ENCODE results near the gene SLC35F3. TPM values are rescaled to one million over a fixed set of nuclear protein-coding genes. Genes with fewer than 3 reads are reported as not detected.
A peak's percentile ranks its signal among the peaks of the same experiment; 100 is the strongest.

Gene SLC35F3
- polyA plus RNA-seq, 1 of the 3 experiments (the other 2 are of a cell fraction): 0.87 TPM

DNA sequence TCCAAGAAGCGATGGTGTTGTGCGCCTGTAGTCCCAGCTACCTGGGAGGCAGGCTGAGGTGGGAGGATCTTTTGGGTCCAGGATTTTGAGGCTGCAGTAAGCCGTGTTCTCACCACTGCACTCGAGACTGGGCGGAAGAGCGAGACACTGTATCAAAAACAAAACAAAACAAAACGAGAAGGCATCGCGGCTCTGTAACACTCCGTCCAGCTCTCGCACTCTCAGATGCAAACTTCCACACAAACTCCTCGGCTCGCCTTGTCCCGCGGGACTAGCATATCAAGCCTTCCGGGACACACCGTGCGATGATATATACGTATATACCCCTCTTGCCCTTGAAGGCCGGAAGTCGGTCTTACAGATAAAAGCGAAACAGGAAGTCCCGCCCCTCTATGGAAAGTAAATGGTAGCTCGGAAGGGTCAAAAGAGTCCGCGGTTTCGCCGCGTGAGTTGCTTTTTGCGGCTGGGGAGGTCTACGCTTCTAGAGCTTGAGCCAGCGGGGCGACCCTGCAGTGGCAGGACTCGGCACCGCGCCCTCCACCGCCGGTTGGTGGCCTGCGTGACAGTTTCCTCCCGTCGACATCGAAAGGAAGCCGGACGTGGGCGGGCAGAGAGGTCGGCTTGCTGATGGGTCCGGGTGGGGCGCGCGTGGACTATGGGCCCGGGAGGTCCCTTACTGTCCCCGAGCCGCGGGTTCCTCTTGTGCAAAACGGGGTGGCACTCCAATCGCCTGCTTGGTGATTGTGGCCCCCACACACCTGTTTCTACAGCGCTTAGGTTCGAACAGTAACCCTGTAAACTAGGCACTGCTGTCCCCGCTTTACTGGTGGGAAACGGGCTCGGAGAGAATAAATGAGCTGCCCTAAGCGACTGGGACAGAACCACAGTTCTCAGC lies 468.8 kb downstream of the SLC35F3 start, which contains the start of gene COA6:
Gene COA6, plus strand, starts transcription at position 393 of the 895 bp plus-strand sequence. Its CDS starts 11 bp downstream, at position 404.
- DNase-seq: peak; percentile 87
- Histone ChIP-seq H2AFZ (ENCODE audit: low read depth) (peak within 1 kb of the TSS; percentile 80), H3K36me3 (replicated peaks in 1 of 2; ENCODE audit: control insufficient read depth in 1 of 2, insufficient read depth in 2 of 2, low read length in 1 of 2) (peaks cover 7 to 25% of the 10 kb centered on the region in 2 experiments), H3K27ac (ENCODE audit: low read depth in 2 of 2, low read length in 1 of 2) (peak within 1 kb of the TSS; percentile 92 to 99), H3K4me3 (ENCODE audit: low read depth in 2 of 2, low read length in 1 of 2) (peak within 1 kb of the TSS; percentile 86 to 96), H3K4me1 (ENCODE audit: control insufficient read depth in 1 of 2, insufficient read depth in 2 of 2, low read depth in 1 of 2, low read length in 1 of 2) (peaks cover 3 to 13% of the 10 kb centered on the region in 2 experiments; a peak in 3 of 4 replicates), H3K27me3 (ENCODE audit: insufficient read depth) (no peaks in the 10 kb centered on the region), H3F3A (replicated peaks; ENCODE audit: insufficient read depth) (peaks cover 8% of the 10 kb centered on the region), H3K9ac (peak within 1 kb of the TSS; percentile 94), H3K4me2 (peak within 1 kb of the TSS; percentile 92), H3K9me2 (no peaks in the 10 kb centered on the region), H3K79me2 (ENCODE audit: insufficient read depth) (peaks cover 38% of the 10 kb centered on the region), H3K9me3 (no peaks in the 10 kb centered on the region), H4K20me1 (ENCODE audit: insufficient read depth) (no peaks in the 10 kb centered on the region)
- under 1% methylated on average over 41 of the region's 62 CpGs for WGBS (ENCODE audit: low lambda C conversion rate)
- CTCF ChIA-PET: interaction anchor here (0.6 to 2.0 kb wide), 8 partner anchors 11 to 165 kb away, joined by 3 to 8 read pairs (median 3); no protein-coding TSS in a partner anchor
- POLR2A ChIA-PET: interaction anchor here (0.6 to 2.3 kb wide), 6 partner anchors 9 to 187 kb away, joined by 3 to 11 read pairs (median 4); partner anchors contain the start of gene TARBP1
- peak; percentile 96 for TF ChIP-seq ELF1 (IDR thresholded peaks at IDR 0.05)
- 0 out of 2 replicates have a peak, but pooled peaks have one; percentile 6 for TF ChIP-seq JUND (IDR thresholded peaks at IDR 0.05)
- TF ChIP-seq, protein P1, sequence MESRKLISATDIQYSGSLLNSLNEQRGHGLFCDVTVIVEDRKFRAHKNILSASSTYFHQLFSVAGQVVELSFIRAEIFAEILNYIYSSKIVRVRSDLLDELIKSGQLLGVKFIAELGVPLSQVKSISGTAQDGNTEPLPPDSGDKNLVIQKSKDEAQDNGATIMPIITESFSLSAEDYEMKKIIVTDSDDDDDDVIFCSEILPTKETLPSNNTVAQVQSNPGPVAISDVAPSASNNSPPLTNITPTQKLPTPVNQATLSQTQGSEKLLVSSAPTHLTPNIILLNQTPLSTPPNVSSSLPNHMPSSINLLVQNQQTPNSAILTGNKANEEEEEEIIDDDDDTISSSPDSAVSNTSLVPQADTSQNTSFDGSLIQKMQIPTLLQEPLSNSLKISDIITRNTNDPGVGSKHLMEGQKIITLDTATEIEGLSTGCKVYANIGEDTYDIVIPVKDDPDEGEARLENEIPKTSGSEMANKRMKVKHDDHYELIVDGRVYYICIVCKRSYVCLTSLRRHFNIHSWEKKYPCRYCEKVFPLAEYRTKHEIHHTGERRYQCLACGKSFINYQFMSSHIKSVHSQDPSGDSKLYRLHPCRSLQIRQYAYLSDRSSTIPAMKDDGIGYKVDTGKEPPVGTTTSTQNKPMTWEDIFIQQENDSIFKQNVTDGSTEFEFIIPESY (IDR thresholded peaks at IDR 0.05; ENCODE audit: borderline replicate concordance, low read depth): peak; percentile 91
- TF ChIP-seq RAD21 (IDR thresholded peaks at IDR 0.05; ENCODE audit: low read length): no peak
- TF ChIP-seq, protein P2, sequence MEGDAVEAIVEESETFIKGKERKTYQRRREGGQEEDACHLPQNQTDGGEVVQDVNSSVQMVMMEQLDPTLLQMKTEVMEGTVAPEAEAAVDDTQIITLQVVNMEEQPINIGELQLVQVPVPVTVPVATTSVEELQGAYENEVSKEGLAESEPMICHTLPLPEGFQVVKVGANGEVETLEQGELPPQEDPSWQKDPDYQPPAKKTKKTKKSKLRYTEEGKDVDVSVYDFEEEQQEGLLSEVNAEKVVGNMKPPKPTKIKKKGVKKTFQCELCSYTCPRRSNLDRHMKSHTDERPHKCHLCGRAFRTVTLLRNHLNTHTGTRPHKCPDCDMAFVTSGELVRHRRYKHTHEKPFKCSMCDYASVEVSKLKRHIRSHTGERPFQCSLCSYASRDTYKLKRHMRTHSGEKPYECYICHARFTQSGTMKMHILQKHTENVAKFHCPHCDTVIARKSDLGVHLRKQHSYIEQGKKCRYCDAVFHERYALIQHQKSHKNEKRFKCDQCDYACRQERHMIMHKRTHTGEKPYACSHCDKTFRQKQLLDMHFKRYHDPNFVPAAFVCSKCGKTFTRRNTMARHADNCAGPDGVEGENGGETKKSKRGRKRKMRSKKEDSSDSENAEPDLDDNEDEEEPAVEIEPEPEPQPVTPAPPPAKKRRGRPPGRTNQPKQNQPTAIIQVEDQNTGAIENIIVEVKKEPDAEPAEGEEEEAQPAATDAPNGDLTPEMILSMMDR (IDR thresholded peaks at IDR 0.05): no peak
- peak; percentile 95 for TF ChIP-seq POLR2AphosphoS5 (IDR thresholded peaks at IDR 0.05; ENCODE audit: low read depth, low read length)
- TF ChIP-seq NRF1 (IDR thresholded peaks at IDR 0.05; ENCODE audit: low read depth, low read length): no peak
- 0 out of 2 replicates have a peak, but pooled peaks have one; percentile 10 for TF ChIP-seq TEAD4 (IDR thresholded peaks at IDR 0.05; ENCODE audit: borderline replicate concordance, insufficient read depth)
- TF ChIP-seq SMC3 (IDR thresholded peaks at IDR 0.05; ENCODE audit: low read depth, low read length): no peak
- TF ChIP-seq, protein P3, sequence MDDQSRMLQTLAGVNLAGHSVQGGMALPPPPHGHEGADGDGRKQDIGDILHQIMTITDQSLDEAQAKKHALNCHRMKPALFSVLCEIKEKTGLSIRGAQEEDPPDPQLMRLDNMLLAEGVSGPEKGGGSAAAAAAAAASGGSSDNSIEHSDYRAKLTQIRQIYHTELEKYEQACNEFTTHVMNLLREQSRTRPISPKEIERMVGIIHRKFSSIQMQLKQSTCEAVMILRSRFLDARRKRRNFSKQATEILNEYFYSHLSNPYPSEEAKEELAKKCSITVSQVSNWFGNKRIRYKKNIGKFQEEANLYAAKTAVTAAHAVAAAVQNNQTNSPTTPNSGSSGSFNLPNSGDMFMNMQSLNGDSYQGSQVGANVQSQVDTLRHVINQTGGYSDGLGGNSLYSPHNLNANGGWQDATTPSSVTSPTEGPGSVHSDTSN (IDR thresholded peaks at IDR 0.05): peak; percentile 28
- no peak for TF ChIP-seq RCOR1 (IDR thresholded peaks at IDR 0.05; ENCODE audit: low read length)
- peak; percentile 97 for TF ChIP-seq GABPA (IDR thresholded peaks at IDR 0.05; ENCODE audit: low read depth)
- TF ChIP-seq MEF2A (IDR thresholded peaks at IDR 0.05; ENCODE audit: borderline replicate concordance, low read depth): no peak
- TF ChIP-seq FOXJ3 (CRISPR knock-in tag; IDR thresholded peaks at IDR 0.05): 0 out of 2 replicates have a peak, but pooled peaks have one; percentile 48
- TF ChIP-seq RFX5 (IDR thresholded peaks at IDR 0.05; ENCODE audit: low read length): peak; percentile 34; the same call in 1 of the 2 replicates
- TF ChIP-seq, protein P4, sequence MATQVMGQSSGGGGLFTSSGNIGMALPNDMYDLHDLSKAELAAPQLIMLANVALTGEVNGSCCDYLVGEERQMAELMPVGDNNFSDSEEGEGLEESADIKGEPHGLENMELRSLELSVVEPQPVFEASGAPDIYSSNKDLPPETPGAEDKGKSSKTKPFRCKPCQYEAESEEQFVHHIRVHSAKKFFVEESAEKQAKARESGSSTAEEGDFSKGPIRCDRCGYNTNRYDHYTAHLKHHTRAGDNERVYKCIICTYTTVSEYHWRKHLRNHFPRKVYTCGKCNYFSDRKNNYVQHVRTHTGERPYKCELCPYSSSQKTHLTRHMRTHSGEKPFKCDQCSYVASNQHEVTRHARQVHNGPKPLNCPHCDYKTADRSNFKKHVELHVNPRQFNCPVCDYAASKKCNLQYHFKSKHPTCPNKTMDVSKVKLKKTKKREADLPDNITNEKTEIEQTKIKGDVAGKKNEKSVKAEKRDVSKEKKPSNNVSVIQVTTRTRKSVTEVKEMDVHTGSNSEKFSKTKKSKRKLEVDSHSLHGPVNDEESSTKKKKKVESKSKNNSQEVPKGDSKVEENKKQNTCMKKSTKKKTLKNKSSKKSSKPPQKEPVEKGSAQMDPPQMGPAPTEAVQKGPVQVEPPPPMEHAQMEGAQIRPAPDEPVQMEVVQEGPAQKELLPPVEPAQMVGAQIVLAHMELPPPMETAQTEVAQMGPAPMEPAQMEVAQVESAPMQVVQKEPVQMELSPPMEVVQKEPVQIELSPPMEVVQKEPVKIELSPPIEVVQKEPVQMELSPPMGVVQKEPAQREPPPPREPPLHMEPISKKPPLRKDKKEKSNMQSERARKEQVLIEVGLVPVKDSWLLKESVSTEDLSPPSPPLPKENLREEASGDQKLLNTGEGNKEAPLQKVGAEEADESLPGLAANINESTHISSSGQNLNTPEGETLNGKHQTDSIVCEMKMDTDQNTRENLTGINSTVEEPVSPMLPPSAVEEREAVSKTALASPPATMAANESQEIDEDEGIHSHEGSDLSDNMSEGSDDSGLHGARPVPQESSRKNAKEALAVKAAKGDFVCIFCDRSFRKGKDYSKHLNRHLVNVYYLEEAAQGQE (IDR thresholded peaks at IDR 0.05; ENCODE audit: low read depth, low read length): peak; percentile 14; the same call in 1 of the 2 replicates
- TF ChIP-seq, protein P5, sequence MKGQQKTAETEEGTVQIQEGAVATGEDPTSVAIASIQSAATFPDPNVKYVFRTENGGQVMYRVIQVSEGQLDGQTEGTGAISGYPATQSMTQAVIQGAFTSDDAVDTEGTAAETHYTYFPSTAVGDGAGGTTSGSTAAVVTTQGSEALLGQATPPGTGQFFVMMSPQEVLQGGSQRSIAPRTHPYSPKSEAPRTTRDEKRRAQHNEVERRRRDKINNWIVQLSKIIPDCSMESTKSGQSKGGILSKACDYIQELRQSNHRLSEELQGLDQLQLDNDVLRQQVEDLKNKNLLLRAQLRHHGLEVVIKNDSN (IDR thresholded peaks at IDR 0.05; ENCODE audit: borderline replicate concordance, low read depth): peak; percentile 65
- peak; percentile 58 for TF ChIP-seq GATA2 (CRISPR knock-in tag; IDR thresholded peaks at IDR 0.05)
- peak; percentile 62 for TF ChIP-seq YY1 (IDR thresholded peaks at IDR 0.05; ENCODE audit: low read depth)
- peak; percentile 11; the same call in 1 of the 2 replicates for TF ChIP-seq FOSL2 (IDR thresholded peaks at IDR 0.05; ENCODE audit: borderline replicate concordance, low read depth)
- no peak; the same call in 1 of the 2 replicates for TF ChIP-seq TCF12 (IDR thresholded peaks at IDR 0.05)
- peak in 1 of 2 experiments; percentile 37; a peak in 1 of 4 replicates for TF ChIP-seq EP300 (IDR thresholded peaks at IDR 0.05; ENCODE audit: borderline replicate concordance in 1 of 2, low read depth in 1 of 2, low read length in 1 of 2)
- TF ChIP-seq, protein P6, sequence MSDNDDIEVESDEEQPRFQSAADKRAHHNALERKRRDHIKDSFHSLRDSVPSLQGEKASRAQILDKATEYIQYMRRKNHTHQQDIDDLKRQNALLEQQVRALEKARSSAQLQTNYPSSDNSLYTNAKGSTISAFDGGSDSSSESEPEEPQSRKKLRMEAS (IDR thresholded peaks at IDR 0.05; ENCODE audit: low read depth): peak; percentile 94

Measured in SK-N-SH (cell line).